AG09319 (cell line): ENCODE data around the gene ASCL3.

ENCODE experiments used
- DNase-seq: peaks from one replicate; pipeline ENCODE4 v3.0.0-alpha.2; 2010; ENCODE audit warnings: low read depth; ENCODE audit errors: extremely low read depth
- CTCF ChIP-seq: IDR thresholded peaks from 2 replicates; pipeline ENCODE4 v1.5.1; 2011; ENCODE audit warnings: low read depth, mild to moderate bottlenecking, inconsistent platforms, low read length, moderate library complexity

ASCL3 gene

GRCh38 chr11:8917157-8917825 is 25.5 kb downstream of the ASCL3 start:
- DNase-seq = peak; percentile 73
- no peak for TF ChIP-seq CTCF

GRCh38 chr11:8914661-8915018 is 28.2 kb downstream of the ASCL3 start:
- TF ChIP-seq CTCF = no peak
- DNase-seq = no peak

GRCh38 chr11:8913961-8914660 is 28.7 kb downstream of the ASCL3 start:
- no peak for DNase-seq
- peak; percentile 65 for TF ChIP-seq CTCF

- peak; percentile 85 for DNase-seq
Measured at GRCh38 chr11:8911029-8911823, 31.6 kb downstream of the ASCL3 start, which contains the start of gene AKIP1. AKIP1 (plus strand) TSS chr11:8911189; CDS start chr11:8911450, 261 bp downstream.

GRCh38 chr11:8910649-8911026 is 32.2 kb downstream of the ASCL3 start:
- no peak for DNase-seq

More at GRCh38 chr11:8911029-8911823, 31.6 kb downstream of the ASCL3 start, which contains the start of gene AKIP1:
- TF ChIP-seq CTCF = no peak

GRCh38 chr11:8908099-8908498 is 34.7 kb downstream of the ASCL3 start:
- no peak for DNase-seq

More at GRCh38 chr11:8910649-8911026, 32.2 kb downstream of the ASCL3 start:
- no peak for TF ChIP-seq CTCF

More at GRCh38 chr11:8908099-8908498, 34.7 kb downstream of the ASCL3 start:
- TF ChIP-seq CTCF = no peak
